HG03159 (cell line): Measurements from ENCODE around the gene ARHGAP8.
"Not testable (repeated sequence)": the region's sequence is repeated elsewhere in the genome, so short reads cannot be mapped to it uniquely, and the experiment has no call there.

ENCODE experiments used
- ATAC-seq: cut with Tn5 transposase; IDR thresholded peaks from one replicate; pipeline ENCODE4 v1.9.1; 2021; ENCODE audit warnings: mild to moderate bottlenecking, moderate library complexity; ENCODE audit not compliant: unreplicated experiment

ARHGAP8 gene

DNA sequence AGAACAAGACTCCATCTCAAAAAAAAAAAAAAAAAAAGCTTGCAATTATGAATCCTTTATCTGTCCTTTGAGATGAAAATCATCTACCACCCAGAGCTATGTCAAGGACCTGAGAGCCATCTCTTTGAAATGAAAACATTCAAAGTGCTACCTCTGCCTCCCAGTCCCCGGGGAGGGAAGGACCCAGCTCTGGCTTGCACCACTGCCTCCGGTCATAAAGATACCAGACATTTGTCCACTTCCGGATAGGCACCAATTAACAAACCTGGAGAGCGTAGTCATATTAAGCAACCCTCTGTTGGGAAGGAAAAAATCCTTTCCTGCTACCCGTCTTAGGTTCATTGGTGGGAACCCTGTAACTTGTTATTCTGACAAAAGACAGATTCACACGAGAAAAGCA lies 98.6 kb downstream of the ARHGAP8 start:
- ATAC-seq = no peak

DNA sequence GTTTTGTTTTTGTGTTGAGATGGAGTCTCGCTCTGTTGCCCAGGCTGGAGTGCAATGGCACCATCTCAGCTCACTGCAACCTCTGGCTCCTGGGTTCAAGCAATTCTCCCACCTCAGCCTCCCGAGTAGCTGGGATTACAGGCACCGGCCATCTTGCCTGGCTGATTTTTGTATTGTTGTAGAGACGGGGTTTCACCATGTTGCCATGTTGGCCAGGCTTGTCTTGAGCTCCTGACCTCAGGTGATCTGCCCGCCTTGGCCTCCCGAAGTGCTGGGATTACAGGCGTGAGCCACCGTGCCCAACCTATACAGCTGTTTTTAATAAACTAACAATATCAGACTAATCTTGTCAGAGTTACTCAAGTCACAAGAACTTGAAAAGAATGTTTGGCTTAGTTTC lies 102.3 kb downstream of the ARHGAP8 start:
- ATAC-seq = not testable (repeated sequence)

DNA sequence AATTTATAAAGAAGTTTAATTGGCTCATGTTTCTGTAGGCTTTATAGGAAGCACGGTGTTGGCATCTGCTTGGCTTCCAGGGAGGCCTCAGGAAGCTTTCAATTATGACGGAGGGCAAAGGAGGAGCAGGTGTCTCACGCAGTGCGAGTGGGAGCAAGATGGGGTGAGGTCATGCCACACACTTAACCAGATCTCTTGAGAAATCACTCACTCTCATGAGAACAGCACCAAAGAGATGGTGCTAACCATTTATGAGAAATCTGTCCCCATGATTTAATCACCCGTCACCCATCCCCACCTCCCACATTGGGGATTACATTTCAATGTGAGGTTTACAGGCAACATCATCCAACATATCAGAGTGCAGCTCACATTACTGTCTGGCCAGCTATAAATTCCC lies 103.5 kb downstream of the ARHGAP8 start:
- ATAC-seq = no peak

- ATAC-seq = not testable (repeated sequence)
Measured at GRCh38 chr22:44858819-44859218, 106.4 kb downstream of the ARHGAP8 start.

- ATAC-seq = no peak
Measured at GRCh38 chr22:44859641-44860040, 107.3 kb downstream of the ARHGAP8 start.

GRCh38 chr22:44860311-44860710 lies 107.9 kb downstream of the ARHGAP8 start:
- no peak for ATAC-seq

DNA sequence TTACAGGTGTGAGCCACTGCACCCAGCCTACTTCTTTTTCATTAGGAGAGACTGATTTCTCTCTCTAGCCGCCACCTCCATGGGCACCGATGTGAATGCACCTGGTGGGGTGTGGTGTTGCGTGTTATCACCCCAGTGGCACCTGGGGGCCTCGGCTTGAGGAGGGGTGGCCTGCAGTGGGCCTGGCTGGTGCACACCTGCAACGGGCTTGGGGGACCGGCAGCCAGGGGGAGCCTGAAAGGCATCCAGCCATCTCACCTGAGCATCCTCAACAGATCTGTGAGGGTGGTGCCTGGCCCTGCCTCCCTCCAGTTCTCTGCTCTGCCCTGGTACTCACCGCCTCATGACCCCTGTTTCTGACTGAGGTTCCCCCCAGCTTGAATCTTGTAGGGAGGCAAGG lies 108.9 kb downstream of the ARHGAP8 start:
- no peak for ATAC-seq

DNA sequence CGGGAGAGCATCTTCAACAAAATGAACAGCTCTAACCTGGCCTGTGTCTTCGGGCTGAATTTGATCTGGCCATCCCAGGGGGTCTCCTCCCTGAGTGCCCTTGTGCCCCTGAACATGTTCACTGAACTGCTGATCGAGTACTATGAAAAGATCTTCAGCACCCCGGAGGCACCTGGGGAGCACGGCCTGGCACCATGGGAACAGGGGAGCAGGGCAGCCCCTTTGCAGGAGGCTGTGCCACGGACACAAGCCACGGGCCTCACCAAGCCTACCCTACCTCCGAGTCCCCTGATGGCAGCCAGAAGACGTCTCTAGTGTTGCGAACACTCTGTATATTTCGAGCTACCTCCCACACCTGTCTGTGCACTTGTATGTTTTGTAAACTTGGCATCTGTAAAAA lies 109.9 kb downstream of the ARHGAP8 start:
- ATAC-seq = no peak

DNA sequence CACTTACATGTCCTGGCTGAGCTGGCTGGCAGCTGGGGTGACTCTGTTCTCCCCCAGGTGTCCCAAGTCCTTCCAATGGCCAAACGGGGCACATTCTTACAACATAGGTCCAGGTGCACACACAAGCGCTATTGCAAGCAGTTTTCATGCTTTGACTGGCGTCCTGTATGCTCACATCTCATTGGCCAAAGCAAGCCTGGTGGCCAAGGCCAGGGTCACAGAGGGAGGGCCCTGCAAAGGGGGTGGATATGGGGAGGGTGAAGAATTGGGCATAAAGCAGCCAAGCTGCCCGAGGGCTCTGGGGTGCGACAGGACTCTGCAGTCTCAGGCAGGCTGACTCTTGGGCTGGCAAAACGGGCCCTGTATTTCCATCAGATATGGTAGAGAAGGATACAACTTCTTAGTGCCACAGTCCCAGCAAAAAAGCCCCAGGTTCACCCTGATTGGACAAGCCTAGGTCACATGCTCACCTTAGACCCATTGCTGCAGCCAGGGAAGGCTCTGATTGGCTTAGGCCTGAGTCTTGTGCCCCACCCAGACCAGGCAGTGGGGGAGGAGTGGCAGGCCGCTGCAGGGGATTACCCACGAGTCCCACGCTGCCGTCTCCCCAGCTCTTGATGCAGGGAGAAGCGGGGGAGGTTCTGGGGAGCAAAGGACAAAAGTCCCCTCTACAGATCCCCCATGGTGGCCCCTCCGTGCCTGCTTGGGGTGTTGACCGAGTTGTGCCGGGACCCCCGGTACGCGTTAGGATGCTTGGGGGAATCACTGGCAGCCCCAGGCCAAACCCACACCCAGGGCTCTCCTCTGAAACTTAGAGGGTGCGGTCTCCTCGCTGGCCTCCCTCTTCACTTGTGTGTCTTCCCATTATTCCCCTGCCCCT lies 110.8 kb downstream of the ARHGAP8 start:
- ATAC-seq = no peak

DNA sequence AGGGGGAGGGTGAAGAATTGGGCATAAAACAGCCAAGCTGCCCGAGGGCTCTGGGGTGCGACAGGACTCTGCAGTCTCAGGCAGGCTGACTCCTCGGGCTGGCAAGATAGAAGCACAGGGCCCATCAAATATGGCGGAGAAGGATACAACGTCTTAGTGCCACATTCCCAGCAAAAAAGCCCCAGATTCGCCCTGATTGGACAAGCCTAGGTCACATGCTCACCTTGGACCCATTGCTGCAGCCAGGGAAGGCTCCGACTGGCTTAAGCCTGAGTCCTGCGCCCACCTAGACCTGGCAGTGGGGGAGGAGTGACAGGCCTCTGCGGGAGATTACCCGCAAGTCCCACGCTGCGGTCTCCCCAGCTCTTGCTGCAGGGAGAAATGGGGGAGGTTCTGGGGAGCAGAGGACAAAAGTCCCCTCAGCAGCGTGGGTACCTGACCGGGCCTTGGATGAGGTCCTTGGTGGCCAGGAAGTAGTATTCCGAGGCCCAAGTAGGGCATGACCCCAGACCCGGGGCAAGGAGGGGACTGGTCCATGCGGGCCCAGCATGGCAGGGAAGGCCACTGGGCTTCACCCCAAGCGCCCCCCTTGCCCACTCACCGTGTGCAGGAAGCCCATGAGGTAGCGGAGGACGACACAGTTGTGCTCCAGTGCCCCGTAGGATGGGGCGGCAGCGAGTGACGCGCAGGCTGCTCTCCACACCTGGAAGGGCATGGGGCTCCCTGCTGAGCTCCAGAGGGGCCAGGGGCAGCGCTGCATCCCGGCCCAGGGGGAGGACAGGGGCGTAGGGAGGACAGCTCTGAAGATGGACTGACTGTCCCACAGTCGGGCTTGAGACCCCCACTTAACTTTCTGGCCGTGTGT lies 113.0 kb downstream of the ARHGAP8 start:
- ATAC-seq = no peak

DNA sequence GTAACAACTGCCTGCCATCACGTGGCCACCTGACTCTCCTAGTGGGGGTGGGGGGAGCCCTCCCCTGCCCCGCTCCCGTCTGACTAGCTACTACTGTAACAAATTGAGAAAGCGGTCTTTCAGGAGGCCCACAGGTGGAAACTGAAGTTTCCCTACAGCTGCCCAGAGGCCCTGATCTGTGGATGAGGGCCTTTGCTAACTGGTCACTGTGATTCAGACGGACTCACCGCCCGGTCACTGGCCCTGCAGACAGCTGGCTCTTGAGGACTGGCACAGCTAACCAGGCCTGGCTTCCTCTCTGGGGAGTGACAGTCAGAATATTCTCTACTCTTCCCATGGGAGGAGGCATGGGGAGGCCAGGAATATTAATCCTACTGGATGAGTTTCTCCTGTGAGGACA lies 116.8 kb downstream of the ARHGAP8 start:
- ATAC-seq = no peak

- no peak for ATAC-seq
Measured at GRCh38 chr22:44870021-44870420, 117.6 kb downstream of the ARHGAP8 start.

DNA sequence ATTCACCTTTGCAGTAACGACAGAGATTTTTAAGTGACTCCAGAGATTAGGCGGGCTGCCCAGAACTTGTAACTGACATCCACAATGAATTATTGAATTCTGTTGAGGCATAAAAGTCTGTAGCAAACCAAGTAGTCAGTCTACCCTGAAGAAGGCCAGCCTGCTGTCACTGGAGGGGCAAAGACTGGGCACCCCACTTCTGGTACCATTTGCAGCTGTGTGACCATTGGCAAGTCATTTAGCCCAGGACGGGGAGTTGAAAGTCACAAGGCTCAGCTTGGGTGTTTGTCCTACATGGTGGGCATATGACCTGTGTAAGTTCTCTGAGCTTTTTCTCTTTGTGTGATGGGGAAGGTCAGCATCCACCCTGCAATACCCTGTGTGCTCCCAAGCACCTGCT lies 119.4 kb downstream of the ARHGAP8 start:
- ATAC-seq = no peak

DNA sequence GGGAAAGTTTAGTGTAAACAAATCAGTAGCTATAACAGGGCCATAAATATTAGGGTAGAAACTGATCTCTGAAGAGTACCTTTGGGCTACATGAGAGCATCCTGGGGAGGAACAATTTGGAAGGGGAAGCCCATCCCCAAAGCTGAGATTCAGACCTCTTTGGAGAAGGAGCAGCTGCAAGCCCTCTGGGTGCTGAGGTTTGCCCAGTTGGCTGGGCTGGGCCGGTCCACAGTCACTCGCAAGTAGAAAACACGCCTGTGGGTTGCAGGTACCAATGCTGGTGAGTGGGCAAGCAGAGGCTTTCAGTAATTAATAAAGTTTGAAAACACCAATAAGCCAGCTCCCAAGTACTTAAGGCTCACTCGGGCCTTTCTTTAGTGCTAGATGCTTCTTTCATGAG lies 124.5 kb downstream of the ARHGAP8 start:
- no peak for ATAC-seq

DNA sequence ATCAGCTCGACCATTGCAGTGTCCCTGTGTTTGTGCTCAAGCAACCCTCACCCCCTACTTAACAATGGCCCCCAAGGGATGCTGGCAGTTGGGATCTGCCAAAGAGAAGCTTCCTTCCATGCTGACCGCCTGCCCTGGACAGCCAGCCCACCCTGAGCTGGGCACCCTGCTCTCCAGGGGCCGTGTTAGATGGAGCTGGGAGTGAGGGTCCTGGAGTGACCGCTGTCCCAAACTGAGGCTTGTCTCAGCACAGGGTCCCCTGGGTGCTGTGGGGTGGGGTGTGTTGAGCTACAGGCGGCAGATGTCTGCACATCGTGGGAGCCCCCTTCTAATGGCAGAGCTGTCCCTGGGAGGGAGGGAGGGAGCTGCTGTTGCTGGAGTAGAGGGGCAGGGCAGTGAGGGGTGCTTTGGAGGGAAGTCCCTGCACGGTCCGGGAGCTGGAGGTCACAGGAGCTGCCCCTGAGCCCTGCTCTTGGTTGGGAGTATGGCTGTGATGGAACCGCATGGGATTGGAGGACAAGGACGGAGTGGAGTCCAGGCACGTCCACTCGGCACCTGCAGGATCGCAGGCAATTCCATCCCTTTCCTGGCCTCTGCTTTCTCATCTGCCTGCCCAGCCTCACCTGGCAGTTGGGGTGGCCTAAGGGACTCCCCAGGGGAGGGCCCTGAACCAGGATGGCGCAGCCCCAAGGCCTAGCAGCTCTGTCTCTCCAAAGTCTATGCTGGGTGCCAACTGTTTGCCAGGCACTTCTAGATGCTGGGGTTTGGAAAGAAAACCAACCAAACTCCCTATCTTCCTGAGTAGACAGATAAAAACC lies 126.3 kb downstream of the ARHGAP8 start:
- no peak for ATAC-seq

DNA sequence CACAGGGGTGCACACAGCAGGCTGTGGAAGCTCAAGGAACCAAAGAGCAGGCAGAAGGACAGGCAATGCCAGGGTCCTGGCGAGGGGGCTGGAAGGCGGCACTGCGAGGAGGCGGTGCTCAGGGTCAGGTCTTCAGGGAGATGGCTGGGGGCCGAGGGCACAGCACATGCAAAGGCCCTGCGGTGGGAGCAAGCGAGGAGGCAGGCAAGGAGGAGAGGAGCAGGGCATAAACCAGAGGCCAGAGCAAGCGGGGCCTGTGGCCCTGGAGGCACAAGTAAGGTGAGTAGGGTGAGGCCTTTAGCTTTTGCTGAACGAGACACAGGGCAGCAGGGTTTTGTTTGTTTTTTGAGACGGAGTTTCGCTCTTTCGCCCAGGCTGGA lies 126.9 kb downstream of the ARHGAP8 start:
- ATAC-seq = no peak

- ATAC-seq = no peak
Measured at GRCh38 chr22:44880610-44881290, 128.4 kb downstream of the ARHGAP8 start.

DNA sequence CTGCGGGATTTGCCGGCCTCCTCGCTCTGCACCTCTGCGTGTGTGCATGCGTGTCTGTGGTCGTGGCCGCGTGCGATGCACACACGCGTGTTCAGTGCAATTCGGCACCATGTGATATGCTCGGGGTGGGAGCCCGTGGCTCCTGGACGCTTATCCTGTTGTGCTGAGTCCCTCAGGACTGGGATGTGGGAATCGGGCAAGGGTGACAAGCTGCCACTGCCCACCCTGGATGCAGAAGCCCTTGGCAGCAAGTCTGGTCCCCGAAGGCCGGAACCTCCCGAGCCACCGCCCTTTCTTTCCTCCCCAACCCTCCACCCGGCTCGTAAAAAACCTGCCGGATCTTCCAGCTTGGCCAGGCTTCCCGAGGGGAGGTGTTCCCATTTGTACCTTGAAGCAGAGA lies 129.2 kb downstream of the ARHGAP8 start:
- no peak for ATAC-seq

GRCh38 chr22:44882226-44882905 lies 130.0 kb downstream of the ARHGAP8 start:
- no peak for ATAC-seq

DNA sequence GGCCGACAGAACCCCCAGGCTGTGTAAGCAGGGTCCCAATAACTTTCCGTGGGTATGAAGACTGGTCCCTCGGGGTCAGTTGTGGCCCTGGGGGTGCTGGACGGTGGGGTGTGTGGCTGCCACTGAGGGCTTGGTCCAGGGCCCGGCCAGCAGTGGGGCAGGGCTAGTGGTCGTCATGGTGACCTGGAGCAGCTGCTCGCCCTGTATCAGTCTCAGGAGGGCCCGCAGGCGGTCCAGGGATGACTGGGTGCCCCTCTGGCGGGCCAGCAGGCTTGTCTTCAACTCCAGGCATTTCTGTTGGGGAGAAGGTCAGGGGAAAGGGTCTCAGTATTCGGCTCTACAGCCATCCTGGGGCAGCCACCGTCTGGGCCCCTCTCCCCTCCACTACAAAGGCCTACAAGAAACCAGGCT lies 130.6 kb downstream of the ARHGAP8 start:
- no peak for ATAC-seq
